C4-2B (cell line): ENCODE measurements around the gene GALNT7.
"Not testable (repeated sequence)": the region's sequence is repeated elsewhere in the genome, so short reads cannot be mapped to it uniquely, and the experiment has no call there.

ENCODE experiments used
- H3K27ac ChIP-seq: fragments of 450-650 bp; 2 replicates; pipeline ENCODE4 v1.5.1; 2017
- ZFX ChIP-seq: fragments of 450-650 bp; IDR thresholded peaks from 2 replicates; pipeline ENCODE4 v1.6.1; 2017
- TF ChIP-seq, protein P1 (sequence below): fragments of 450-650 bp; conservative IDR thresholded peaks from 2 replicates; pipeline ENCODE4 v1.5.1; 2017; ENCODE audit warnings: mild to moderate bottlenecking

The GALNT7 gene

GRCh38 chr4:173212379-173212778, 43.8 kb downstream of the GALNT7 start:
- no peak for TF ChIP-seq ZFX
- TF ChIP-seq, protein P1, sequence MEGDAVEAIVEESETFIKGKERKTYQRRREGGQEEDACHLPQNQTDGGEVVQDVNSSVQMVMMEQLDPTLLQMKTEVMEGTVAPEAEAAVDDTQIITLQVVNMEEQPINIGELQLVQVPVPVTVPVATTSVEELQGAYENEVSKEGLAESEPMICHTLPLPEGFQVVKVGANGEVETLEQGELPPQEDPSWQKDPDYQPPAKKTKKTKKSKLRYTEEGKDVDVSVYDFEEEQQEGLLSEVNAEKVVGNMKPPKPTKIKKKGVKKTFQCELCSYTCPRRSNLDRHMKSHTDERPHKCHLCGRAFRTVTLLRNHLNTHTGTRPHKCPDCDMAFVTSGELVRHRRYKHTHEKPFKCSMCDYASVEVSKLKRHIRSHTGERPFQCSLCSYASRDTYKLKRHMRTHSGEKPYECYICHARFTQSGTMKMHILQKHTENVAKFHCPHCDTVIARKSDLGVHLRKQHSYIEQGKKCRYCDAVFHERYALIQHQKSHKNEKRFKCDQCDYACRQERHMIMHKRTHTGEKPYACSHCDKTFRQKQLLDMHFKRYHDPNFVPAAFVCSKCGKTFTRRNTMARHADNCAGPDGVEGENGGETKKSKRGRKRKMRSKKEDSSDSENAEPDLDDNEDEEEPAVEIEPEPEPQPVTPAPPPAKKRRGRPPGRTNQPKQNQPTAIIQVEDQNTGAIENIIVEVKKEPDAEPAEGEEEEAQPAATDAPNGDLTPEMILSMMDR = no peak
- no peak overlapping the region for H3K27ac ChIP-seq

GRCh38 chr4:173213296-173213695, 44.7 kb downstream of the GALNT7 start:
- no peak overlapping the region for H3K27ac ChIP-seq
- TF ChIP-seq, protein P1 = no peak
- TF ChIP-seq ZFX = no peak

DNA sequence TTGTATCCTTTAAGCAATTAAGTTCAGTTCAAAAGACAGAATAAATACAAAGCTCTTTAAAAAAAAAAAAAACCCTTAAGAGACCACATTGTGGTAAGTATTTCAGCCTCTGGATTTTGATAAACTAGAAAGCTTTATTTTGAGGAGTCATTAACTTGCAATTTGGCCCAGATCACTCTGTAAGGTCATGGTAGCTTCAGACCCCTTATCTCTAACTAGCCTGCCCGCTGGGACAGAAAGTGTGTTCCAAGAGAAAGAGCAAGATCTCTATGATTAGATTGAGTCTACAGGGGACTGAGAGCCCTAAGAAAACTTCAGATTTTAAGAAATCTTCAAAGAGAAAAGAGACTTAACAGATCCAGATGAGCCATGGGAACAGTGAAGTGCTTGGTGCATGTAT, 45.6 kb downstream of the GALNT7 start:
- H3K27ac ChIP-seq = no peak overlapping the region
- TF ChIP-seq, protein P1 = no peak
- TF ChIP-seq ZFX = no peak

DNA sequence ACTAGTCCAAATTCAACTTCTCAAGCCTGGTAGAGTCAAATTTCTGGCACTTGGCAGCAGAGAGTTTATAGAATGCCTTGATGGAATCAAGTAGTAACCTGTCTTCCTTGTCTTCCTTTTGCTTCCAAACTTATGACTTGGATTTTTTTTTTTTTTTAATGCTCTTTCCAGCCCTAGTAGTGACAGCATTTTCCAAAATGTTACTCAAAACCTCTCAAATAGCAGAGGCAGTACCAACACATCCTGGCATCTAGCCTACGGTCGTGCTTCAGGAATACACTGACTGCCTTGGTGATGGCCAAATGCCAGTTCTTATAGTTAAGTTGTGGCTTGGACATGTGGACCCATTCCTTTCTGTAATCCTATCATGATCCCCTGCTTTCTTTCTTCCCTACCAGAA, 46.0 kb downstream of the GALNT7 start:
- TF ChIP-seq, protein P1 = no peak
- TF ChIP-seq ZFX = no peak
- H3K27ac ChIP-seq = no peak overlapping the region

DNA sequence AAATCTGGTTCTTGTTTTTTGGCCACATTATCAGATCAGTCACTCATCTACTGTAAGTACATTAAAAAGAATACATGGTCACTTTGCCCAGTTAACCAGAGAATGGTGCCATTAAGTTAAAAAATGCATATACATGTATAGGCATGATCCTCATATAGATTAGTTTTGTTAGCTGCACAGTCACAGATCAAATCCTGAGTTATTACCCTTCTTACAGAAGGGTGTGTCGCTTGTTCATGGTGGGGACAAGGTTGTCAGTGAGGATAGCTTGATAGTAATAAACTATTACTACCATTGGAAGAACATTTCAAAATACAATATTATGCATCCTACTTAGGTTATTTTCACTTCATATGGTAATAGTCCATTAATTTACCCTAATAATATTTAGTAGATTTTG, 48.5 kb downstream of the GALNT7 start:
- H3K27ac ChIP-seq = no peak overlapping the region
- TF ChIP-seq, protein P1 = no peak
- no peak for TF ChIP-seq ZFX

- H3K27ac ChIP-seq = no peak overlapping the region
- TF ChIP-seq ZFX = no peak
- TF ChIP-seq, protein P1 = no peak
Measured at GRCh38 chr4:173217727-173218126, 49.1 kb downstream of the GALNT7 start.

GRCh38 chr4:173218411-173219125, 50.0 kb downstream of the GALNT7 start:
- no peak overlapping the region for H3K27ac ChIP-seq
- TF ChIP-seq, protein P1 = no peak
- no peak for TF ChIP-seq ZFX

GRCh38 chr4:173219126-173219437, 50.5 kb downstream of the GALNT7 start:
- H3K27ac ChIP-seq = not testable (repeated sequence)
